ENCODE measurements around the gene SERINC2. TPM values are rescaled to one million over a fixed set of nuclear protein-coding genes. Genes with fewer than 3 reads are reported as not detected.

The SERINC2 gene
- total and polyA plus RNA-seq, 2 of the 4 experiments (the other 2 are of a cell fraction) = 2.0 to 59.5 TPM

DNA sequence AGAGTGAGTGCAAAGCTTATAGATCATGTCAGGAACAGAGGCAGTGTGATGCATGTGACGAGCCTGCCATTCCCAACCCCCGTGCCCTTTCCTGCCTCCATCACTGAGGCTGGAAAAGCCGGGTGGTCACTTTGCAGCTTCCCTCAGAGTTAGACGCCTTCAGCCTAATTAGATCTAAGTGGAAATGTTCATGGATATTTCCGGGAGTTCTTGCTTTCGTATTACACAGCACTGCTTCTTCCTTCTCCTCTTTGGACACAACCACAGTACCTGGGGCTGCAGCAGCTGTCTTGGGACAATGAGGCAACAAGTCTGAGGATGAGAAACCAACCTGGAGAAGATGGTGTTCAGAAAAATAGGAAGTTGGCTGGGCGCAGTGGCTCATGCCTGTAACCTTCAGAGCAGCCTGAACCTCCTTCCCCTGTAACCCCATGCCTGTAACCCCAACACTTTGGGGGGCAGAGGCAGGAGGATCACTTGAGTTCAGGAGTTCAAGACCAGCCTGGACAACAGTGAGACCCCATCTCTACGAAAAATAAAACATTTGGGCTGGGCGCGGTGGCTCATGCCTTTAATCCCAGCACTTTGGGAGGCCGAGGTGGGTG lies 24.5 kb downstream of the SERINC2 start (continued):
- TF ChIP-seq, protein P1, sequence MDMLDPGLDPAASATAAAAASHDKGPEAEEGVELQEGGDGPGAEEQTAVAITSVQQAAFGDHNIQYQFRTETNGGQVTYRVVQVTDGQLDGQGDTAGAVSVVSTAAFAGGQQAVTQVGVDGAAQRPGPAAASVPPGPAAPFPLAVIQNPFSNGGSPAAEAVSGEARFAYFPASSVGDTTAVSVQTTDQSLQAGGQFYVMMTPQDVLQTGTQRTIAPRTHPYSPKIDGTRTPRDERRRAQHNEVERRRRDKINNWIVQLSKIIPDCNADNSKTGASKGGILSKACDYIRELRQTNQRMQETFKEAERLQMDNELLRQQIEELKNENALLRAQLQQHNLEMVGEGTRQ (IDR thresholded peaks at IDR 0.05; ENCODE audit: low read depth, low read length) = no peak
- no peak for TF ChIP-seq FOS (IDR thresholded peaks at IDR 0.05; ENCODE audit: low read depth, low read length)
- no peak for TF ChIP-seq RAD21 (IDR thresholded peaks at IDR 0.05; ENCODE audit: low read length)
- TF ChIP-seq CEBPB (IDR thresholded peaks at IDR 0.05; ENCODE audit: low read depth, low read length) = no peak

- Histone ChIP-seq H4K20me1 (ENCODE audit: insufficient read depth, low read length) (peaks cover 14% of the 10 kb centered on the region; the same call in 1 of the 2 replicates), H2BK15ac (ENCODE audit: low read depth, low read length) (no peak overlapping the region; the same call in 2 of the 3 replicates), H4K91ac (ENCODE audit: insufficient read depth, low read depth, low read length) (no peak overlapping the region), H3K18ac (ENCODE audit: low read depth, low read length) (no peak overlapping the region), H3K23ac (ENCODE audit: low read depth, low read length) (no peak overlapping the region), H2BK20ac (ENCODE audit: low read depth, low read length) (no peak overlapping the region), H3K4ac (ENCODE audit: low read depth, low read length) (no peak overlapping the region), H2BK5ac (ENCODE audit: low read depth, low read length, poor library complexity, severe bottlenecking) (no peak overlapping the region), H2AK9ac (replicated peaks; ENCODE audit: low read depth, low read length, poor library complexity) (no peak overlapping the region), H3K27me3 (ENCODE audit: control insufficient read depth, insufficient read depth, low read length) (peaks cover 18% of the 10 kb centered on the region), H3K36me3 (ENCODE audit: control insufficient read depth, insufficient read depth, low read length) (no peaks in the 10 kb centered on the region), H4K8ac (ENCODE audit: low read depth in 2 of 2, low read length in 2 of 2) (no peak overlapping the region), H3K9ac (ENCODE audit: low read depth, low read length) (no peak overlapping the region), H2BK120ac (ENCODE audit: low read depth, low read length) (no peak overlapping the region), H3K4me1 (ENCODE audit: control insufficient read depth, insufficient read depth, low read length) (no peaks in the 10 kb centered on the region), H2AFZ (replicated peaks; ENCODE audit: low read length, poor library complexity) (peak overlapping the region; percentile 23), H2AK5ac (ENCODE audit: low read depth, low read length) (no peak overlapping the region), H4K5ac (ENCODE audit: low read depth, low read length) (no peak overlapping the region), H3K56ac (ENCODE audit: extremely low read depth, insufficient read depth, low read length) (no peak overlapping the region), H3K14ac (replicated peaks; ENCODE audit: low read depth, low read length) (no peak overlapping the region), H3K4me2 (ENCODE audit: low read depth, low read length) (no peak overlapping the region), H3K27ac (ENCODE audit: insufficient read depth, low read length) (no peak overlapping the region), H3K4me3 (ENCODE audit: insufficient read depth, low read depth, low read length) (no peak overlapping the region), H3K79me1 (ENCODE audit: low read depth in 1 of 2, low read length in 2 of 2) (no peaks in the 10 kb centered on the region), H3K9me1 (ENCODE audit: insufficient read depth, low read length) (0 out of 2 replicates have a peak, but pooled peaks cover 2% of the 10 kb centered on the region), H3K9me3 (ENCODE audit: control insufficient read depth, insufficient read depth, low read length) (peaks cover 8% of the 10 kb centered on the region)
- BruUV-seq (replicated peaks) = no TSS peak
- intact Hi-C loops (cut with micrococcal nuclease) (loop anchor here (10.0 kb wide), 1 partner anchor 356 kb away; no protein-coding TSS in a partner anchor), dilution Hi-C loops (cut with HindIII; ENCODE audit: low sequenced_read_pairs, unreplicated experiment) (no loop called here), in situ Hi-C loops (cut with MboI; ENCODE audit: low sequenced_read_pairs) (no loop called here)
- TF ChIP-seq, protein P1 (IDR thresholded peaks at IDR 0.05; ENCODE audit: low read depth, low read length) = no peak
- TF ChIP-seq, protein P2, sequence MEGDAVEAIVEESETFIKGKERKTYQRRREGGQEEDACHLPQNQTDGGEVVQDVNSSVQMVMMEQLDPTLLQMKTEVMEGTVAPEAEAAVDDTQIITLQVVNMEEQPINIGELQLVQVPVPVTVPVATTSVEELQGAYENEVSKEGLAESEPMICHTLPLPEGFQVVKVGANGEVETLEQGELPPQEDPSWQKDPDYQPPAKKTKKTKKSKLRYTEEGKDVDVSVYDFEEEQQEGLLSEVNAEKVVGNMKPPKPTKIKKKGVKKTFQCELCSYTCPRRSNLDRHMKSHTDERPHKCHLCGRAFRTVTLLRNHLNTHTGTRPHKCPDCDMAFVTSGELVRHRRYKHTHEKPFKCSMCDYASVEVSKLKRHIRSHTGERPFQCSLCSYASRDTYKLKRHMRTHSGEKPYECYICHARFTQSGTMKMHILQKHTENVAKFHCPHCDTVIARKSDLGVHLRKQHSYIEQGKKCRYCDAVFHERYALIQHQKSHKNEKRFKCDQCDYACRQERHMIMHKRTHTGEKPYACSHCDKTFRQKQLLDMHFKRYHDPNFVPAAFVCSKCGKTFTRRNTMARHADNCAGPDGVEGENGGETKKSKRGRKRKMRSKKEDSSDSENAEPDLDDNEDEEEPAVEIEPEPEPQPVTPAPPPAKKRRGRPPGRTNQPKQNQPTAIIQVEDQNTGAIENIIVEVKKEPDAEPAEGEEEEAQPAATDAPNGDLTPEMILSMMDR (conservative IDR thresholded peaks at IDR 0.05; ENCODE audit: low read depth, low read length) = no peak
- TF ChIP-seq SMC3 (IDR thresholded peaks at IDR 0.05; ENCODE audit: low read depth, low read length) = no peak
- WGBS, 2 experiments (ENCODE audit: extremely low coverage in 2 of 2, insufficient read length in 1 of 2) = 20% methylated on average over 1 of the region's 3 CpGs; no CpG with 5 or more reads in 1 of the 2 experiments
- ChIA-PET CTCF (no interaction called here), POLR2A (ENCODE audit: unreplicated experiment) (no interaction called here)
- DNase-seq = no peak
- no peak for ATAC-seq (ENCODE audit: low read depth)
Observed at GRCh38 chr1:31439276-31439675, 26.3 kb downstream of the SERINC2 start.

Data from IMR-90 (cell line).